Fibroblast of the conjunctiva (primary cell): ENCODE measurements around the gene BPI.
"Not testable (repeated sequence)": the region's sequence is repeated elsewhere in the genome, so short reads cannot be mapped to it uniquely, and the experiment has no call there.

ENCODE experiments used
- DNase-seq: peaks from one replicate; pipeline ENCODE4 v3.0.0-alpha.2; 2010; ENCODE audit warnings: low read depth

Gene BPI

GRCh38 chr20:38336726-38337125 lies 32.8 kb downstream of the BPI start:
- DNase-seq: no peak

- DNase-seq: no peak
Observed at GRCh38 chr20:38337561-38338140, 33.7 kb downstream of the BPI start.

DNA sequence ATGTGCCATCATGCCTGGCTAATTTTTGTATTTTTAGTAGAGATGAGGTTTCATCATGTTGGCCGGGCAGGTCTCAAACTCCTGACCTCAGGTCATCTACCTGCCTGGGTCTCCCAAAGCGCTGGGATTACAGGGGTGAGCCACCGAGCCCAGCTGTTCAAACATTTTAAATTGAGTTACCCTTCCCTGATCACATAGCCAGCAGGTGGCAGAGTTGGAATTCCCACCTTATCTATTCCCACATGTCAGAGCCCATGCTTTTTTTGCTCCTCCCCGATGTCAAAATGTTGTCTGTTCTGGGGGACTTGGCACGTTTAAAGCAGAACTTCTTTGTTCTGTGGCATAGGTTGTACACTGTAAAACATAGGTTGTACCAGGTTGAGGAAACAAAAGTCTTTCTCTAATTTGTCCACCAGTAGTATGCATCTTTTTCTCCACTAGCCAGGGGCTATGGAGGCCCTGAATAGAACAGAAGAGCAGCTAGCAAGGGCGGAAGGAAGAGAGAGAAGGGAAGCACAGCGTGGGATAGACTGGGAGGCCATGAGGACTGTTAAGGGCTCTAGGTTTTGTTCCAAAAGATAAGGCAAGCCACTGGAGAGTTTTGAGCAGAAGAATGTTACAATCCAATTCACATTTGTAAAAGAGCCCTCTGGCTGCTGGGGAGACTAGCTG lies 35.0 kb downstream of the BPI start:
- no peak for DNase-seq

- DNase-seq: not testable (repeated sequence)
Observed at GRCh38 chr20:38339521-38339896, 35.6 kb downstream of the BPI start.

GRCh38 chr20:38339997-38340396 lies 36.0 kb downstream of the BPI start:
- DNase-seq: no peak

GRCh38 chr20:38340693-38341092 lies 36.7 kb downstream of the BPI start:
- DNase-seq: no peak

DNA sequence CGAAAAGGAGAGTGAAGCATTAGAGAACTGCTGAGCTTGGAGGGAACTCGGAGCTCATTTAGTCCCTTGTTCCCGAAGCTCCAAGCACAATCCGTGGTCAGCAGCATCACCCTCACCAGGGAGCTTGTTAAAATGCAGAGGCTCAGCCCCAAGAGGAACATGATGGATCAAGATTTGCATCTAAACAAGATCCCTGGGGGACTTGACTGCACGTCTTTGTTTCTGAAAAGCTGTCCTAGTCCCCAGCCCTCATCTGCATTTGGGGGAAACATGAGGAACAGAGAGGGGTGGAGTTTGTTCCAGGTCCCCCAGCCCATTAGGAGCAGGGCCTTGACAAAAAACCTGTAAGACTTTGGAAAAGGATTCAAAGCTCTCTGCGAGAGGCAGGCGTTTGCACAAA lies 38.3 kb downstream of the BPI start:
- DNase-seq: no peak

DNA sequence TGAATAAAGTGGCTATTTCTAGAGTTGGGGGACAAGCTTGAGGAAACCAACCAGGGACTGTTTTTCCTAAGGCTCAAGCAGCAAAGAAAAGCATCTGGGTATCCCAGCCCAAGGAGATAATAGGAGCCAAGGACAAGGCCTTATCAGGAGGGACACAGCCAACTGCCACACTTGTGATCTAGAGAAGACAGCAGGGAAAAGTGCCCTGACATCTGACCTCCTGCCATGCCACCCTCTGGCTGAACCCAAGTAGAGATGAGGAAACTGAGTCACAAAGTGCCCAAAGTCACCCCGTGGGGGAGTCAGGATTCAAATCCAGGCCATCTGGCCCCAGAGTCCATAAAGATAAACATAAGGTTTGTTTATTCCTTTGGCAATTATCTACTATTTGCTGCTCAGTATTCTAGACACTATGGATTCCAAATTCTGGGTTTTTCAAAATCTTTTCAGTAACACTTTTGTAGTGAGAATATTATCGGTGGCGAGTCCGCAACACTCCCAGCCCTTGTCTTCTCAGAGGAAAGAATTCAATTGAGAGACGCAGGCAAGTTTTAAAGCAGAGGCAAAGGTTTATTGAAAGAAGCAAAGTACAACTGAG lies 38.9 kb downstream of the BPI start:
- DNase-seq: no peak

- DNase-seq: no peak
Observed at GRCh38 chr20:38343311-38344106, 39.6 kb downstream of the BPI start.

GRCh38 chr20:38344107-38344701 lies 40.2 kb downstream of the BPI start:
- DNase-seq: no peak

DNA sequence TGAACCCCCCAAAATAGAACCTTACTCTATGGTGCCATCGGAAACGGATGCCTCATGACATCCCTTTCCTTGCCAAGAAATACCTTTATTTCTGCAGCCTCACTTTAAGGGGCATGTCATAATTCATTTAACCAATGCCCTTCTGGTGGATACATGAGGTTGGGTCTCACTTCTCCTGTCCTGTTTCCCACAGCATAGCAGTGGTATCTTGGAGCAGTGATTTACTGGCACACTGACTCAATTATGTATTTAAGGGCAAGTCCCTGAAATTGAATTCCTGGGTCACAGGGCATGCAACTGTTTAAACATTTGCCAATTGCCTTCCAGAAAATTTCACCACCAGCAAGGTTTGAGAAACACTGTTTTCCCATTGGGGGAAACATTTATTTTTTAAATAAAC lies 41.7 kb downstream of the BPI start:
- DNase-seq: no peak

DNA sequence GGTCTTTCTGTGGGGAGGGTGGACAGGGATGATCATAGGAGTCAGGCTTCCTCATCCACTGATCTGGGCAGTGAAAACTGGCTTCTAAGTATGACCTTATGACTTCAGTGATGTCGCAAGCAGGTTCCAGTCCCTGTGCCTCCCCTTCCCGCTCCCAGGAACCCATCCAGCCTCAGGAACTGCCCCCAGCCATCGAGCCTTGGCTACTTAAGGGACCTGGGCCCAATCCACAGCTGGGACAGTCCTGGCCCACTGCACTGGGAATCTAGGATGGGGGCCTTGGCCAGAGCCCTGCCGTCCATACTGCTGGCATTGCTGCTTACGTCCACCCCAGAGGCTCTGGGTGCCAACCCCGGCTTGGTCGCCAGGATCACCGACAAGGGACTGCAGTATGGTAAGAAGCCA lies 42.3 kb downstream of the BPI start, which contains the start of gene LBP:
LBP (plus strand) TSS at position 236 of the 405 bp plus-strand sequence; CDS start at position 271, 35 bp downstream.
- DNase-seq: no peak

GRCh38 chr20:38346741-38347140 lies 42.8 kb downstream of the BPI start:
- no peak for DNase-seq

DNA sequence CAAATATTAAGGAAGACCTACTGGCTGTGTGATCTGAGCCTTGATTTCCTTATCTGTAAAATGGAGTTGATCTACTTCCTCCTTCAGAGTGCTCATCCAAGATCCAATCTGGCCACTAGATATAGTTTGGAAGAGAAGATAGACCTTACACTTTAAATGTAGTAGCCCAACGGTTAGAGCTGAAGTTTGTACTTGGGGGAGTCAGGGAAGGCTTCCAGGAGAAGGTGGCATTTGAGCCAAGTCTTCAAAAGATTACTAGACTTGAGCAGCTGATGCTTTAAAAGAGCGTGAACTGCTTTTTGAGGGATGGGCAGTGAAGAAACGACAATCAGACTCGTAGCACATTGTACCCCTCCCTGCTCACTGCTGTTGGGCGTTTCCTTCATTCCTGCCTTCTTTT lies 45.9 kb downstream of the BPI start:
- DNase-seq: no peak

- DNase-seq: no peak
Observed at GRCh38 chr20:38350879-38351775, 47.2 kb downstream of the BPI start.

DNA sequence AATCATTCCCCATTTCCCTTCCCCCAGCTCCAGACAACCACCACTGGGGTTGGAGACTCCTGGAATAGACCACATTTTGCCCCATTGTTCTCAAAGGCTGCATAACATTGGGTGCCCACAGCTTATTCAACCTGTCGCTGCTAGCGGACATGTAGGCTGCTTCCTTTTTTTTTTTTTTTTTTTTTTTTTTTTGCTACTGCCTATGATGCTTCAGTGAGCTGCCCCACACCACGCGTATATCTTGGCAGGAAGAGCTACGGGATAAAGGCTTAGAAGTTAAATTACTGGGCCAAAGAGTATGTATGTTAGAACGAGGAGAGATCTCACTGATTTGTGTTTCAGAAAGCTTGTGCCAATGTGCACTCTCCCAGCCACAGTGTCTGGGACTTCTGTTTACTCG lies 49.4 kb downstream of the BPI start:
- peak; percentile 13 for DNase-seq

GRCh38 chr20:38354227-38354626 lies 50.3 kb downstream of the BPI start:
- DNase-seq: no peak

GRCh38 chr20:38355161-38356012 lies 51.4 kb downstream of the BPI start:
- no peak for DNase-seq

- DNase-seq: no peak
Observed at GRCh38 chr20:38357653-38358207, 53.8 kb downstream of the BPI start.

- DNase-seq: no peak
Observed at GRCh38 chr20:38358556-38358955, 54.6 kb downstream of the BPI start.
